HG02763 (cell line): ENCODE results near the gene PGAM5.
A peak's percentile ranks its signal among the peaks of the same experiment; 100 is the strongest.
"Not testable (repeated sequence)": the region's sequence is repeated elsewhere in the genome, so short reads cannot be mapped to it uniquely, and the experiment has no call there.

Source experiments
- ATAC-seq: cut with Tn5 transposase; IDR thresholded peaks from one replicate; pipeline ENCODE4 v1.9.1; 2021; ENCODE audit warnings: mild to moderate bottlenecking, moderate library complexity; ENCODE audit not compliant: unreplicated experiment

The PGAM5 gene

DNA sequence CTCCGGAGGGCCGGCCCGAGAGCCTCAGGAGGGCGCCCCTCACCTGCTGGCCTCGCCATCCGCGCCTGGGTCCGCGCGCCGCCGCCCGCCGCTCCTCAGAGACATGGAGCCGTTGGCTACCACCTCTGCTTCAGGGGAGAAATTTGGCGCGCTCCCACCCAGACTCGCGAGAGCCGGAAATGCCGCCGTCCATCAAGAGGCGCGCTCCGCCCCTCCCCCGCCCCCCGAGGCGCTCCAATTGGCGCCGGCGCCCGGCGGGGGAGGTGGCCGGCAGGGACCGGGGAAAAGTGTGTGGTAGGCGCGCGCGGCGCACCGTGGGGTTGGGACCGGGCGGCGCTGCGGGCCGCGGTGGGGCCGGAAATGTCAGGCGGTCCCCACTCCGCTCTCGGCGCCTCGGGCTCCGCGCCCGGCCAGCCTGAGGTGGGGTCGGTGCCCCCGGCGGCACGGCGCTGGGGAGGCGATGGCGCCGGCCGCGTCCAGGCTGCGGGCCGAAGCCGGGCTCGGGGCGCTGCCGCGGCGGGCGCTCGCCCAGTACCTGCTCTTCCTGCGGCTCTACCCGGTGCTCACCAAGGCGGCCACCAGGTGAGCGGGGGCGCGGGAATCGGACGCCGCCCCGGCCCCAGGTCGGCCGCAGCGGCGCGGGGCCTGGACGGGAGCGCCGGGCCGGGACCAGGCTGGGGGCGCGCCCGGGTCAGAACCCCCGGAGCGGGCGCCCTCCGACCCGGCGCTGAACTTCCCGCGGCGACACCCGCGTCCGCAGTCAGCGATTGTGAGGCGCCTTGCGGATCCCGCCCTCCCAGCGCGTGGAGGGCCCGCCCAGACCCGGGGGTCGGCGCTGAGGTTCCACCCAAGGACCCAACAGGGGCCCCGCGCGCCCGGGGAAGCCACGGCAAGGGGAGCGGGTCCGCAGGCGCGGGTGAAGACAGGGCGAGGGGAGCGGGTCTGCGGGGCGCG lies 23.2 kb upstream of the PGAM5 start, which contains the start of the genes POLE and PXMP2:
POLE (minus strand) TSS at position 132 of the 954 bp plus-strand sequence; CDS start at position 105, 27 bp downstream.
PXMP2 (plus strand) TSS at position 377 of the 954 bp plus-strand sequence; CDS start at position 461, 84 bp downstream.
- ATAC-seq: peak; percentile 89

DNA sequence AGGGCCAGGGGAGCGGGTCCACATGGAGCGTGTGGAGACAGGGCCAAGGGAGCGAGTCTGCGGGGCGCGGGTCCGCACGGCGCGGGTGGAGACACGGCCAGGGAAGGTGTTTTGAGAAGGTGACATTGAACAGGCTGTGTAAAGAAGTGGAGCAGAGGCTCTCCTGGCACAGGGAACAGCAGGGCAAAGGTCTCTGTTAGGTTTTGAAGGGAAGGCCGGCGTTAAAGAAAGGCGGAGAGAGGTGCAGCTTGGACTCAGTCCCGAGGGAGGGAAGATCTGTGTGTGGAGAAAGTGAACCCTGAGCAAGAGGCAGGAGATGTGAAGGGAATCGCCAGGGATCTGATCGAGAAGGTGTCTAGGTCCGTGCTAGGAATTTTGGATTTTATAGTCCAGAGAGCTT lies 21.4 kb upstream of the PGAM5 start:
- no peak for ATAC-seq

DNA sequence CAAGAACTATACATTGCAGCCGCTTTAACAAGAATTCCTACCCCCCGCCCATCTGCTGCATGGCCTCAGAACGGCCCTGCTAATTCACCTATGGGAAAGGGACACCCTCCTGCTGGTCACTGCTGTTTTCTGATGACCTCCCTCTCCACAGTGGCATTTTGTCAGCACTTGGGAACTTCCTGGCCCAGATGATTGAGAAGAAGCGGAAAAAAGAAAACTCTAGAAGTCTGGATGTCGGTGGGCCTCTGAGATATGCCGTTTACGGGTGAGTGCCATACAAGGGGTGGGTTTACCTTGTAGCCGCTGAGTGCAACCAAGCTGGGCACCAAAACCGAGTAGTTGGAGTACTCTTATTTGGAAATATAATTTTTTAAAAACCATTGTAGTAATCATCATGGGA lies 20.5 kb upstream of the PGAM5 start:
- ATAC-seq: no peak

DNA sequence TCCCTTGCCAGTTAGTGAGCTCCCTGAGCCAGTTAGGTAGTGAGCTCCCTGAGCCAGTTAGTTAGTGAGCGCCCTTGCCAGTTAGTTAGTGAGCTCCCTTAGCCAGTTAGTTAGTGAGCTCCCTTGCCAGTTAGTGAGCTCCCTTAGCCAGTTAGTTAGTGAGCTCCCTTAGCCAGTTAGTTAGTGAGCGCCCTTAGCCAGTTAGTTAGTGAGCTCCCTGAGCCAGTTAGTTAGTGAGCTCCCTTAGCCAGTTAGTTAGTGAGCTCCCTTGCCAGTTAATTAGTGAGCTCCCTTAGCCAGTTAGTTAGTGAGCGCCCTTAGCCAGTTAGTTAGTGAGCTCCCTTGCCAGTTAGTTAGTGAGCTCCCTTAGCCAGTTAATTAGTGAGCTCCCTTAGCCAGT lies 18.6 kb upstream of the PGAM5 start:
- ATAC-seq: not testable (repeated sequence)

DNA sequence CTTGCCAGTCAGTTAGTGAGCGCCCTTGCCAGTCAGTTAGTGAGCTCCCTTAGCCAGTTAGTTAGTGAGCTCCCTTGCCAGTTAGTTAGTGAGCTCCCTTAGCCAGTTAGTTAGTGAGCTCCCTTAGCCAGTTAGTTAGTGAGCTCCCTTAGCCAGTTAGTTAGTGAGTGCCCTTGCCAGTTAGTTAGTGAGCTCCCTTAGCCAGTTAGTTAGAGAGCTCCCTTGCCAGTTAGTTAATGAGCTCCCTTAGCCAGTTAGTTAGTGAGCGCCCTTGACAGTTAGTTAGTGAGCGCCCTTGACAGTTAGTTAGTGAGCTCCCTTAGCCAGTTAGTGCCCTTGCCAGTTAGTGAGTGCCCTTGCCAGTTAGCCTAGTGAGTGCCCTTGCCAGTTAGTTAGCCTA lies 15.8 kb upstream of the PGAM5 start:
- ATAC-seq: not testable (repeated sequence)

DNA sequence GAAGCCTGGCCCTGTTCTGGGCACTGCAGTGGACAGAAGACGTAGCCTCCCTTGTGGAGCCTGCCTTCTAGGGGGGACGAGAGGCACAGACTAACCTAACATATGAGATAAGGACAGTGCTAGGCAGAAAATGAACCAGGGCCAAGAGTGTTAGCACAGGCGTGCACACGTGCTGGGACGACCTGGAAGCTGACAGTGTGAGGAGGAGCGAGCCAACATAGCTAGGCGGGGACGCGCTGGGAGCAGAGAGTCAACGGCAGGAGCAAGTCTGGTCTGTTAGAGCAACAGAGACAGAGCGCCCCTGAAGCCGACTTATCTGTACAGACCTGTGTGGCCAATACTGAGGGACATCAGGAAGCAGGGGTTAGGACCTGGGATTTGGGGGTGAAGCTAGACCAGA lies 15.2 kb upstream of the PGAM5 start:
- ATAC-seq: no peak

DNA sequence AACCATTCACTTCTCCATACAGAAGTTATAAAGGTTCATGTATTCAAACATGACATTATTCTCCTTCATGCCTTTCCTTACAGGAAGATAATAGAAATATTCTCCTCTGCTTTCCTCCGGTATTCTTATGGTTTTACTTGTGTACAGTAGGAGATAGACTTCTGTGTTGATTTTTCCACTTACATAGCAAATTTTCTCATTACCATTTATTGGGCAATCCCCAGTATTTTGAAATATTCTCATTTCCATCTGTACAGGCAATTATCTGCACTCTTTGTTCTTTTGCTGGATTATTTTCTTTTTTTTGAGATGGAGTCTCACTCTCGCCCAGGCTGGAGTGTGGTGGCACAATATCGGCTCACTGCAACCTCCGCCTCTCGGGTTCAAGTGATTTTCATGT lies 12.3 kb upstream of the PGAM5 start:
- ATAC-seq: no peak

DNA sequence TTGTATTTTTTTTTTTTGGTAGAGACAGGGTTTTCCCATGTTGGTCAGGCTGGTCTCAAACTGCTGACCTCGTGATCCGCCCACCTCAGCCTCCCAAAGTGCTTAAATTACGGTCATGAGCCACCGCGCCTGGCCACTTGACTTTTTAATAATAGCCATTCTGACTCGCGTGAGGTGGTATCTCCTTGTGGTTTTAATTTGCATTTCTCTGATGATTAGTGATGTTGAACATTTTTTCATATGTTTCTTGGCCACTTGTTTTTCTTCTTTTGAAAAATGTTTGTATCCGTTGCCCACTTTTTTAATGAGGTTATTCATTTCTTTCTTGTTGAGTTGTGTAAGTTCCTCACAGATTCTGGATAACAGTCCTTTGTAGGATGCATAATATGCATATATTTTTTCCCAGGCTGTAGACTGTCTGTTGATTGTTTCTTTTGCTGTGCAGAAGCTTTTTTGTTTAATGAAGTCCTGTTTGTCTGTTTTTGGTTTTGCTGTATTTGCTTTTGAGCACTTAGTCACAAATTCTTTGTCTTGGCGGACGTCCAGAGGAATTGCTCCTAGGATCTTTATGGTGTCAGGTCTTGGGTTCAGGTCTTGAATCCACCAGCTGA lies 10.3 kb upstream of the PGAM5 start:
- ATAC-seq: no peak

DNA sequence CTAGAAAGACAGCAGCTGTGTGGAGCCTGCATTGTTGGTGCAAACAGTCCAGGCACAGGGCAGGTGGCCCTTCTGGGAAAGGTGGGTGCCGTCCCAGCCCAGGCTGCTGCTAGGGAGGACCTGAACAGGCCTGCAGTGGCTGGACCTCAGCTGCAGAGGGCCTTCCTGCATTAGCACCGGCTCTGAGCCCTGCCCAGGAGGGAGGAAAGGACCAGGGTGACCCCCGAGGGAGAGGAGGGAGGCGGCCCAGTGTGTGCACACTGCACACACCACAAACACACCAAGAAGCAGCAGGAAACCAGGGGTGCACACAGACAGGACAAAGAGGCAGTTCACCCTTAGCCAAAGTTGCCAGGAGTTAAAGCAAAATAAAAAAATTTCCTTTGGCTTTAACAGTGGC lies 8.0 kb upstream of the PGAM5 start:
- ATAC-seq: no peak

DNA sequence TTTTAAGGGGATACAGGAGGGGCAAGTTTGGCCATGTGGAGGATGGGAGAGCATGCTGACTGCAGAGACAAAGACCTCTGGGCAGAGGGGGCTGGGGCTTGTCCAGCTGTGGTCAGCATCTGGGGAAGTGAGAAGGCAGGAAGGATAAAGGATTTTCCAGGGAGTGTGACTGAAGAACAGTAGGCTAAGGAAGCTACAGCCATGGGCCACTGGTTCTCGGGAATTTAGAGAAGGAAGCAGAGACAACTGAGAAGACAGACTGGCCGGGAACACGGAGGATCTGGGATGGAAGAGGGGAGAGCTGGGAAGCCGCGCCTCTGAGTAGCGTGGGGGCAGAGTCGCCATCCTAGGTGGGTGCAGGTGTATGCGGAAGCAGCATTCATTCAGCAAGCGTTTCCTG lies 7.0 kb upstream of the PGAM5 start:
- no peak for ATAC-seq

DNA sequence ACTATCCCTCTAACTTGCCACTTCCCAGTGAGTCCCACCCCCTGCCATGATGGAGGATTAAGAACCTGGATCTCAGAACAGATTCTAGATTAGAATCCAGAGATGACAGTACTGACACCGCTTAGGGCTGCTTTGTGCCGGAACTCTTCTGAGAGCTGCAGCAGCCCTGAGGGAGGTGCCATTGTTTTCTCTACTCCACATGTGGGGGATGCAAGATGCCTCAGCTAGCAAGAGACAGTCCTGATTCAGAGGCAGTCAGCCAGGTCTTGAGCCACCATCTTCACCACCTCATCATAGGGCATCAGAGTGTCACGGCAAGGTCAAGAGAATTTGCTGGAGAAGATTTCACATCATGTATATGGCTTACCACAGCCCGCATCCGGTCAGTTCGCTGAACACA lies 3.4 kb upstream of the PGAM5 start:
- no peak for ATAC-seq

DNA sequence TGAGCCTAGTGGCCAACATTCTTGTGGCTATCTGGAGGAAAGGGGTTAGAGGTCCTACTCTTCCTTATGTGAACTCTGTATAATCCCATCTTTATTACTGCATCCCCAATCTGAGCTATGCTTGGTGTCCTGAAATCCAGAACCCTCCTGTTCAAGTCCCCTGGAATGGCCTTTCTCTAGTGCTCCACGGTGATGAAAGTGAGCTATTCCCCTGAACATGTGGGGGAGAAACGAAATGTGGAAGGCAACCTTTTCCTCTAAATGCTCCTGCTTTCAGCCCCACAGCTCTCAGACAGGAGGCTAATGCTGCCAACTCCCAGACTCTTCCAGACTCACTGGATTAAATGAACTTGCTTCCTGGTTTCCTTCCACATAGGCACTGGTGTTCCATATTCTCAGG lies 2.5 kb upstream of the PGAM5 start:
- ATAC-seq: no peak

DNA sequence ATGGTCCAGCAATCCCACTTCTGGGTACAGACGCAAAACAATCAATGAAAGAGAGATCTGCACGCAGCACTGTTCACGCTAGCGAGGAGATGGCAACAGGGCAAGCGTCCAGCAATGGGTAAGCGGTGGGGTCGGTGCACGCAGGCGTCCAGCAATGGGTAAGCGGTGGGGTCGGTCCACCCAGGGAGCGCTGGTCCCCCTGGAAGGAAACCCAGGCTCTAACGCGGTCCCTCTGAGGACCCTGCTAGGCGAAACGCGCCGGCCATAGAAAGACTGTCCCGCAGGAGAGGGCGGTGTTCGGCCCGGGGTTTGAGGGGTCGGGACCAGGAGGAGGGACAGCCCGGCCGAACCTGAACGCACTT lies 618 bp upstream of the PGAM5 start:
- peak; percentile 14 for ATAC-seq

DNA sequence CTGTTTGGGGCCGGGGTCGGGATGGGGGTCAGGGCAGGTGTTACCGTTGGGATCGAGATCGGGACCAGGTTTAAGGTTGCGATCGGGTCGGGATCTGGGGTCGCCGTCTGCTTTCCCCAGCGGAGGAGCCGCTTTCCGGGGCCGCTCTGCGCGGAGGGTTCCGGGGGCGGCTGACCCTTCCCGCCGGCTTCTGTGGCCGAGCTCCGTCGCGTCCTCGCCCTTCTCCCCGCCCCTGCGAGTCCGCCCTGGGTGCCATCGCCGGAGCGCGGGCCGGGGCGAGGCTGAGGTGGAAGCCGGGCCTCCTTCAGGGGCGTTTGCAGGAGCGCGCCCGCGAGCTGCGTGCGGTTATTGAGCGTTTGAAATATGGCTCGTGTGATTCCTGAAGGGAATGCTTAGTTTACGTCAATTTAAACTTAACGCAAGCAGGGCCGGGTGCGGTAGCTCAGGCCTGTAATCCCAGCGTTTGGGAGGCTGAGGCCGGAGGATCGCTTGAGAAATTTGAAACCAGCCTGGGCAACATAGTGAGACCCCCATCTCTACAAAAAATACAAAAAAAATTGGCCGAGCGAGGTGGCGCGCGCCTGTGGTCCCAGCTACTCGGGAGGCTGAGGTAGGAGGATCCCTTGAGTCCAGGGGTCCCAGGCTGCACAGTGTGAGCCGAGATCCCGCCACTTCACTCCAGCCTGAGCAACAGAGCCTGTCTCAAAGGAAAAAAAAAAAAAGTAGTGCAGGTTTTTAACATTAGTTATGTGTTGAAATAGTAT lies 620 bp downstream of the PGAM5 start:
- peak; percentile 17 for ATAC-seq

DNA sequence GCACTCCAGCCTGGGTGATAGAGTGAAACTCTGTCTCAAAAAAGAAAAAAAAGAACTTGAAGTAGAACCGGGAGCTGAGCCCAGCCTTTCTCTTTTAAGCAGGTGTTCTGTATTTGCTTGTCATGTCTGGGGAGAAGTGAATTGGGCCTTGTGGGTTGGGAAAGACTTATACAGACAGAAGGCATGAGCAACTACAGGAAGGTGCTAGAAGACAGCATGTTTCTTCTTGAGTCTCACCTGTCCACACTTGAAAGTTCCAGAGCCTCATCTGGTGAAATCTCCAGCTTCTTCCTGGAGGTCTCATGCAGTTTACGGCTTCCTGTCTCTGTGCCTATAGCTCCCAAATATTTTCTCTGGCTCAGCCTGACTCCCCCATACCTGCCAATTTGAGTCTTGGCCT lies 2.5 kb downstream of the PGAM5 start:
- no peak for ATAC-seq

DNA sequence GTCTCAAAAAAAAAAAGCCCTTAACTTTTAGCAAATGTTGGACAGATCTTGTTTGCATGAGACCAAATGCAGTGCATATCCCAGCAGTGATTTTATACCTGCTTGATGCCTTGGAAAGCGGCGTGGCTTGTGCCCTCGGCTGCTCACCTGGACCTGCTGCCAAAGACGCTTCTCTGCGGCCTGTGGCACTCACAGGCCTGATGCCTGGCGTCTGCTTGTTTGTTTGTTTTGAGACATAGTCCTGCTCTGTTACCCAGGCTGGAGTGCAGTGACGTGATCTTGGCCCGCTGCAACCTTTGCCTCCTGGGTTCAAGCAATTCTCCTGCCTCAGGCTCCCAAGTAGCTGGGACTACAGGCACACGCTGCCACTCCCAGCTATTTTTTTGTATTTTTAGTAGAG lies 5.2 kb downstream of the PGAM5 start:
- no peak for ATAC-seq

DNA sequence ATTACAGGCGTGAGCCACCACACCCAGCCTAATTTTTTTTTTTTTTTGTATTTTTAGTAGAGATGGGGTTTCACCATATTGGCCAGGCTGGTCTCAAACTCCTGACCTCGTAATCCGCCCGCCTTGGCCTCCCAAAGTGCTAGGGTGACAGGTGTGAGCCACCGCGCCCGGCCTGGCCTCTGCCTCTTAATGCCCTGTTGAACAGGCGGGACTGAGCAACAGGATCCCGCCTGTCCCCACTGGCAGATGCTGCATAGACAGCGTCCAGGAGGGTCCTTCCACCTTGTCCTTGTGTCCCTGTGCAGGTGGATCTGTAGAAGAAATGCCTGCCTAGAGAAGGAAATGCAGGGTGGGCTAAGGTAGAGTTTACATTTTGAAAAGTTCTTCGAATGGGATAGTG lies 5.7 kb downstream of the PGAM5 start:
- ATAC-seq: no peak

DNA sequence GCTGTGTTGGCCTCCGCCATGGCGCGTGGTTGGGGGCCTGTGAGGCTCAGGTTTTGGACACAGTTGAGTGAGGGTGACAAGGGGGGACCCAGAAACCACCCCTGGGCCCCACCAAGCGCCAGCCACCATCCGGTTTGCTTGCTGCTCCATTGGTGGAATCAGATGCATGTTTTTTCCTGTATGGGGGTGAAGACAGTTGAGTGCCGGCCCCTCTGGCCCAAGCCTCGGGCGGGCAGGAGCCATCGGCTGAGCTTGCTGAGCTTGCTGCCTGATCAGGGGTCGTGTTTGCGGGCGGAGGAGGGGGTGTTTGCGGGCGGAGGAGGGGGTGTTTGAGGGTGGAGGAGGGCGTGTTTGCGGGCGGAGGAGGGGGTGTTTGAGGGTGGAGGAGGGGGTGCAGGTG lies 6.4 kb downstream of the PGAM5 start:
- no peak for ATAC-seq

DNA sequence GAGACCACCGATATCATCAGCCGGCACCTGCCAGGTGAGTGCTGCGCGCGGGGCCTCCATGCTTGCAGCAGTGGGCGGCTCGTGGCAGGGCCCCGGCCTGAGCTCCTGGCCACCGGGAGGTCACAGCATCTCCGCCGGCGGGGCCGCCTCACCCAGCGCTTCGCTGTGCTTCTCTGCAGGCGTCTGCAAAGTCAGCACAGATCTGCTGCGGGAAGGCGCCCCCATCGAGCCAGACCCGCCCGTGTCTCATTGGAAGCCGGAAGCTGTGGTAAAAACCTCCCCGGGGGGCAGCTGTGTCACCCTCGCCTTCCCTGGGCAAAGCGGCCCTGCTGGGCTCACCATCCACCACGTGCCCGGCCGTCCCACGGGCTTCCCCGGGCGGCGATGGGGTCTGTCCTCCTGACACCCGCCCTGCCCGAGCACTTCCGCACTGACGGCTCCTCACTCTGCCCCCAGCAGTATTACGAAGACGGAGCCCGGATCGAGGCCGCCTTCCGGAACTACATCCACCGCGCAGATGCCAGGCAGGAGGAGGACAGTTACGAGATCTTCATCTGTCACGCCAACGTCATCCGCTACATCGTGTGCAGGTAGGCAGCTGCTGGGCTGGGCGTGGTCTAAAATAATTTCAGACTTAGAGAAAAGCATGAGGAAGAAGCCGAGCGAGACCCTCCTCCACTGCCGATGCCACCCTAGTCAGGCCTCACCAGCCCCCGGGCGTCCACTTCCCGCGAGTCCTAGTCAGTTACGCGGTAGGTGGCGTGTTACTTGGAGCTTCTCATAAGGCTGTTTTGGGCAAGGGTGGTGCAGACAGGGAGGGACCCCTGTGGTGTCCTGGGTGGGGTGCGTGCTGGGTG lies 7.1 kb downstream of the PGAM5 start:
- ATAC-seq: no peak

DNA sequence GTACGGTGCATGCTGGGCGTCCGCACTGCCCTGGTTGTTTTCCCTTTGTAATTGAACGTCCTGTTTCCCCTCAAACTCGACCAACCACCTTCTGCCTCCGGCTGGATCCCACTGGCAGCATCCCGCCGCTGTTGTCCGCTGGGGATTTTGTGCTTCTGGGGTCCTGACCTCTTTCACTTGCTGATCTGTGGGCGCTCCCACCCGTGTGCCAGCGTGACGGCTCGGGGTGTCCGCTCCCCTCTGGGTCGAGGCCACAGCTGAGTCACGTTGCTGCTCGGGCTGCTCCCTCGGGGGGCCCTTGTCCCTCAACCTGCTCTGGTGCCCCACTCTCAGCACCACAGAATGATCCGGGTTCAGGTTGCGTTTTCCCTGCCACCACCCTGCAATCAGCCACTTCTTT lies 8.0 kb downstream of the PGAM5 start:
- no peak for ATAC-seq
